HUDEP-2 (cell line): Measurements from ENCODE around the gene NLRC4.
A peak's percentile ranks its signal among the peaks of the same experiment; 100 is the strongest.
"Not testable (repeated sequence)": the region's sequence is repeated elsewhere in the genome, so short reads cannot be mapped to it uniquely, and the experiment has no call there.

Experiments used
- DNase-seq, 76 experiments: peaks; one replicate each; lab custom pipeline; 2025; ENCODE audit not compliant: unreplicated experiment in 76 of 76; lab: John Stamatoyannopoulos, UW

NLRC4 gene

GRCh38 chr2:32246911-32247310 lies 17.8 kb downstream of the NLRC4 start:
- no peak for DNase-seq

GRCh38 chr2:32242331-32242730 lies 22.4 kb downstream of the NLRC4 start:
- DNase-seq: peak in 1 of 76 experiments; percentile 20

GRCh38 chr2:32237996-32238395 lies 26.7 kb downstream of the NLRC4 start:
- DNase-seq: no peak

- no peak for DNase-seq
These were observed 27.2 kb downstream of the NLRC4 start for GRCh38 chr2:32237488-32237887.

GRCh38 chr2:32235315-32235714 lies 29.4 kb downstream of the NLRC4 start:
- DNase-seq: no peak

- no peak for DNase-seq
These were observed 32.7 kb downstream of the NLRC4 start for GRCh38 chr2:32231959-32232358.

- no peak for DNase-seq
These were observed 35.1 kb downstream of the NLRC4 start for GRCh38 chr2:32229635-32230034.

- peak in 1 of 76 experiments; percentile 5 for DNase-seq
These were observed 36.5 kb downstream of the NLRC4 start for GRCh38 chr2:32228181-32228580.

- no peak for DNase-seq
These were observed 37.2 kb downstream of the NLRC4 start for GRCh38 chr2:32227492-32227891.

GRCh38 chr2:32222966-32223365 lies 41.7 kb downstream of the NLRC4 start:
- no peak for DNase-seq

- DNase-seq: no peak
These were observed 44.2 kb downstream of the NLRC4 start for GRCh38 chr2:32220445-32220844.

- peak in 1 of 76 experiments; percentile 6 for DNase-seq
These were observed 52.4 kb downstream of the NLRC4 start for GRCh38 chr2:32212295-32212694.

GRCh38 chr2:32210767-32211408 lies 53.8 kb downstream of the NLRC4 start:
- DNase-seq: no peak

- DNase-seq: not testable (repeated sequence)
These were observed 61.3 kb downstream of the NLRC4 start for GRCh38 chr2:32203428-32203827.

- DNase-seq: no peak
These were observed 63.9 kb downstream of the NLRC4 start for GRCh38 chr2:32200814-32201213.

GRCh38 chr2:32192418-32192817 lies 72.3 kb downstream of the NLRC4 start:
- no peak for DNase-seq

- peak in 3 of 76 experiments; percentile 12 to 16 (median 15) for DNase-seq
These were observed 75.7 kb downstream of the NLRC4 start for GRCh38 chr2:32189011-32189410.

GRCh38 chr2:32182667-32183066 lies 82.0 kb downstream of the NLRC4 start:
- DNase-seq: no peak
